ENCODE measurements around the gene NINJ1.
"Not testable (repeated sequence)": the region's sequence is repeated elsewhere in the genome, so short reads cannot be mapped to it uniquely, and the experiment has no call there.

The NINJ1 gene

GRCh38 chr9:93159601-93160471, 25.8 kb upstream of the NINJ1 start:
- DNase-seq = peak; percentile 72

- no peak for DNase-seq
These were observed 22.5 kb upstream of the NINJ1 start for GRCh38 chr9:93156475-93157008.

DNA sequence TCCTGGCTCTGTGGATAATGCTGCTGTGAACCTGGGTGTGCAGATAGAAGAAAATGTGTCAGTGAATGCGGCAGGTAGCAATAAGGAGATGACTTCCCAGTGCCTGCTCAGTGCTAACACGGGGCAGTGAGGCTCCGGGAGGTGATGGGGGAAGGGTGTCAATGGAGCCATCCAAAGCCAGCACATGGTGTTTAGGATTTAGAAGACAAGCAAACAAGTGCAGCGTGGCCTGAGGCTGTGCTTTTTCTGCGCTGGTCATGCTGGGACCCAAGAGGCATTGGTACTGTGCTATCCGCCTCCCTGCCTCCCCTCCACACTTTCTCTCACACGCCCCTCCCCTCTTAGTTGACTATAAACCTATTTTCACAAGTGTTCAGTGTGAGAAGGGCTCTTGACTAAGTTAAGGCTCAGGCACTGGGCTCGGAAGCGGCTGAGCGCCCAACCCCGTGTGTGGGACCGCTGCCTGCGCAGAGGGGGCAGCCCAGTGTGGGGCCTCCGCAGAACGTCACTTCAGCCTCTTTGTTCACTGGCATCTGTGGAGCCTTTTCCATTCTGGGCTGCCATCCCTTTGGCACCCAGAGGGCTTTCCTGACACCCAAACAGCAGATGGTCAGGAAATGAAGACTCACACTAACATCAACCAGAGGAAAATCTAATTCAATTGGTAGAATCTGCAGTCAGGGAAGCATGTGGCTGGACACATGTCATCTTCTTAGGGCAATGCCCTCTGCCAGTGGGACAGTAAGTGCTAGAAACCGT, 21.8 kb upstream of the NINJ1 start:
- no peak for DNase-seq

GRCh38 chr9:93154293-93154903, 20.3 kb upstream of the NINJ1 start:
- no peak for DNase-seq

GRCh38 chr9:93151097-93151784, 17.2 kb upstream of the NINJ1 start:
- DNase-seq = no peak

- DNase-seq = no peak
These were observed 15.3 kb upstream of the NINJ1 start for GRCh38 chr9:93149361-93149760.

DNA sequence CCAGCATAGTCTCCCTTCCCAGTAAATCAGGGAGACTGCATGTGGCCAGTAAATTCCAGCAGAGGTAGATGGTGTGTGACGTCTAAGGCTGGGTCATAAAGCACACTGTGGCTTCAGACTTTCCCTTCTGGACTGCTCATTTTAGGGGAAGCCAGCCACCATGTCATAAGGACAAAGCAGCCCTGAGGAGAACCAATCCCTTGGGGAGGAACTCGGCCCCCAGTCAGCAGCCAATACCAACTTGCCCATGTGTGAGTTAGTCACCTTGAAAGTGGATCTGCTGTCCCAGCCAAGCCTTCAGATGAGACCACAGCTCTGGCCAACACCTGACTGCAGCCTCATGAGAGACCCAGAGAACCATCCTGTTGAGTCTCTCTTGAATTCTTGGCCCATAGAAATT, 14.7 kb upstream of the NINJ1 start:
- no peak for DNase-seq

DNA sequence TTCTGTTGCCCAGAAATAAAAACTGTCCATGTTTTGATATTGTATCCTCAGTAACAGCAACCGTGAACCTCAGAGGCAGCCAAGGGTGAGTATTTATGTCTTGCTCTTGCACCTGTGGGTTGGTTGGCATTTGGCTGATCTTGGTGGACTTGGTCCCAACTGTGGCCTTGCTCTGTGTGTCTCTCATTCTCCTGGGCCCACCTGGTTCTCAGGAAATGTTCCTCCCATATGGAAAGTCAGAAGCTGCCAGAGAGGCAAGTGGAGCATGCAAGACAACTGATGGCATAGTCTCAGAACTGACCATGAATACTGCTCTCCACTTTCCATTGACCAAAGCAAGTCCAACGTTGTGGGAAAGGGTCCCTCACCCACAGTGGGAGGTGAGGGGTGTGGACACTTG, 13.6 kb upstream of the NINJ1 start:
- no peak for DNase-seq

GRCh38 chr9:93146696-93147095, 12.6 kb upstream of the NINJ1 start:
- DNase-seq = not testable (repeated sequence)

GRCh38 chr9:93143830-93144530, 9.9 kb upstream of the NINJ1 start:
- peak; percentile 44 for DNase-seq

GRCh38 chr9:93141771-93142483, 7.9 kb upstream of the NINJ1 start:
- no peak for DNase-seq

- DNase-seq = no peak
These were observed 5.5 kb upstream of the NINJ1 start for GRCh38 chr9:93139365-93140182.

GRCh38 chr9:93138171-93138764, 4.2 kb upstream of the NINJ1 start:
- DNase-seq = no peak

- DNase-seq = no peak
These were observed 3.3 kb upstream of the NINJ1 start for GRCh38 chr9:93137362-93137761.

- no peak for DNase-seq
These were observed 2.0 kb upstream of the NINJ1 start for GRCh38 chr9:93136011-93136440.

DNA sequence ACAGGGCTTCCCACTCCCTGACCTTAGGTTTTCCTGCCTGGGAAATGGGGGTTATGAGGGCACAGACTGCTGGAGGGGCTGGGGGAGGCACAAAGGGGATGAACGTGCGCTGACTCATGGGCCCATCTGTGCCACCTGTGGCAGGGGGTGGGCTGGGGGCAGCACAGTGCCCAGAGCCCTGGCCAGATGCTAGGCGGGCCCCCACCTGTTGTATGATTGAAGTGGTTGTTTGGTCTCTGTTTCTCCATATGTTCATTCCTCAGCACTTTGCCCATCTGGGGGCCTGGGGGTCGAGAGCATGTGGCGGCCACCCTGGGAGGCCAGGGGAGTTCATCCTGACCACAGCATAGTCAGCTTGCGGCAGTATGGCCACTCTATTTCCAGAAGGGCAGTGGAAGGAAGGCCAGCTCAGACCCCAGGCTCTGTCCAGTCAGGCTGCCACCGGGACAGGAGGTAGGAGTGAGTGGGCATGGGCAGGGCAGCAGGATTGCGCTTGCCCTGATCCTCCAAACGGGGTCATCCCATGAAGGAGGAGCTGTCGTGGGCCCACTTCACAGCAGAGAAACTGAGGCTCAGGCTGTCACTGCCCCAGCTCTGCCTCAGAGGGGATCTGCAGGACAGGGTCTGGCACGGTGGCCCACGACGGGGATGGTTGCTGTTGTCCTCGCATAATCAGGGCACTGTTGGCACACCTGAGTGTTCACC, 841 bp upstream of the NINJ1 start:
- DNase-seq = no peak

DNA sequence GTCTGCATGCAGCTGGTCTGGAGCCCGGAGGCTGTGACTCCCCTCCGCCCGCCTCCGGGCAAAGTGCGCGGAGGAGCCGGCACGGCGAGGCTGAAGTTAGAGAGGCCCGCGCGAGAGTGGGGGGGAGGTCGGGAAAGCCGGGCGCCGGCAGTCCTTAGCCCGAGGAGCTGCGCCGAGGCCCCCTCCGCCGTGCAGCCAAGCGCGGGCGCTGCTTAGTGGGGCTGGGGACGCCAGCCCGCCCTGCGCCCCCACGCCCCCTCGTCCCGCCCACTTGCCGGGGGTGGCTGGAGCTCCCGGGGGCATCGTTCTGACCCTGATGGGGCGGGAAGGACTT, 403 bp downstream of the NINJ1 start:
- DNase-seq = peak; percentile 58

DNA sequence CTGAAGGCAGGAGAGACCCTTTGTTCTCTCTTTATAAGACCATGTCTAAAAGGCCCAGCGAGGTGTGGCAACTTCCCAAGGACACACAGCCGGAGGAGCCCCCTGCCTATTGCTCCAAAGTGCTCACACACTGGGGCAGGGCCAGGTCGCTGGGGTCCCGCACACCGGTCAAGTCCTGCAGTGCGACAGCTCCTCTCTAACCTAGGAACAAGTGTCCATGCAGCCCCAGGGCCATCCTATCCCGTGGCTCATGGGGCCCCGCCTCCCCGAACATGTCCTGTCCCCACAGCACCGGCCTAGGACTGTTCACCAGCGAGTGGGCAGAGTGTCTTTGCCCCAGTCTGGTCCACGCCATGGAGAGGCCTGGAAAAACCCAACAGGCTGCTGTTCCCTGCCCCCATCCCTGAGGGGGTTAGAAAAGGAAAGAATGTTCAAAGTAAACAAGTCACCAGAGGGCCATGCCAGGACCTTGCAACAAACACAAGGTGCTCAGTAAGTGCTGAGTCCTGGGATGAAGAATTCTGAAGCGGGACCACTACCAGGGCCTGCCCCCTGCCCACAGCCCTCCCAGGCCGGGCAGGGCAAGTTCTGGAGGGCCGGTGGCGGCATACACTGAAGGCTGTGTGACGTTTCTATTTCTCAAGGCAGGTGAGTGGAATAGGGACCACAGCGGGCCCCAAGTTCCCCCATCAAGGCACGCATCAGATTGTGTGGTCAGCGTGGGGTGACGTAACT, 938 bp downstream of the NINJ1 start:
- DNase-seq = no peak

Data from activated CD8-positive, alpha-beta memory T cell treated with anti-CD3 and anti-CD28 coated beads, Interleukin-2, amount 50 U/mL, for 4 hours (primary cell).